Ishikawa (cell line): ENCODE data around the gene MACC1.

Experiments used
- CEBPB ChIP-seq: IDR thresholded peaks from 2 replicates; pipeline ENCODE4 v1.6.1; 2012
- CREB1 ChIP-seq: IDR thresholded peaks from 2 replicates; pipeline ENCODE4 v1.6.1; 2012; ENCODE audit warnings: low read depth
- EGR1 ChIP-seq: IDR thresholded peaks from 2 replicates; pipeline ENCODE4 v1.6.1; 2012
- EP300 ChIP-seq: IDR thresholded peaks from 2 replicates; pipeline ENCODE4 v1.6.1; 2012; ENCODE audit warnings: borderline replicate concordance
- FOXM1 ChIP-seq: IDR thresholded peaks from 2 replicates; pipeline ENCODE4 v1.6.1; 2012; ENCODE audit warnings: low read depth, borderline replicate concordance
- NFIC ChIP-seq: IDR thresholded peaks from 2 replicates; pipeline ENCODE4 v1.6.1; 2012
- RAD21 ChIP-seq: IDR thresholded peaks from 2 replicates; pipeline ENCODE4 v1.6.1; 2012; ENCODE audit warnings: low read depth
- TAF1 ChIP-seq: IDR thresholded peaks from 2 replicates; pipeline ENCODE4 v1.6.1; 2012; ENCODE audit warnings: low read depth, mild to moderate bottlenecking
- TCF12 ChIP-seq: IDR thresholded peaks from 2 replicates; pipeline ENCODE4 v1.6.1; 2012; ENCODE audit warnings: low read depth
- TEAD4 ChIP-seq: IDR thresholded peaks from 2 replicates; pipeline ENCODE4 v1.6.1; 2012
- USF1 ChIP-seq: IDR thresholded peaks from 2 replicates; pipeline ENCODE4 v1.6.1; 2012
- YY1 ChIP-seq: IDR thresholded peaks from 2 replicates; pipeline ENCODE4 v1.6.1; 2012; ENCODE audit warnings: low read depth
- ZBTB7A ChIP-seq: IDR thresholded peaks from 2 replicates; pipeline ENCODE4 v1.6.1; 2012; ENCODE audit warnings: low read depth
- TF ChIP-seq, protein P1 (sequence below): IDR thresholded peaks from 2 replicates; pipeline ENCODE4 v1.6.1; 2012
- TF ChIP-seq, protein P2 (sequence below): IDR thresholded peaks from 2 replicates; pipeline ENCODE4 v1.6.1; 2012; ENCODE audit warnings: low read depth, mild to moderate bottlenecking

MACC1 gene

DNA sequence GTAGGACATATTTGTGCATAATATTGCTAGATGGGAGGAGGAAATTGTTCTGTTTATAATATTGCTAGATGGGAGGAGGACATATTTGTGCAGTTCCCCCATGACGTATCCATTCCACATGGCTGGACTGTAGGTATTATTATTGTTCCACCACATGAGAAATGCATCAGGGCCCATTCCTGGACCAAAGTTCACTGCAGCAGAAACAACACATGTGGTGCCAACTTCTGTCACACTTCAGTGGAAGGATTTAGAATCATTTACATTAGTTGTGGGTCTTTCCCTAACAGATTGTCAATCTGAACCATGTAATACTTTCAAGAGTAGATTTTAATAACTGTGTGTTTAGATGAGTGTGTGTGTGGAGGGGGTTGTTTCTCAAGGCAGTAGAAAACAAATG, 32.7 kb upstream of the MACC1 start:
- peak; percentile 62 for TF ChIP-seq CREB1
- TF ChIP-seq NFIC, result peak; percentile 99
- TF ChIP-seq EP300, result peak; percentile 99
- TF ChIP-seq TEAD4, result peak; percentile 99
- TF ChIP-seq, protein P1, sequence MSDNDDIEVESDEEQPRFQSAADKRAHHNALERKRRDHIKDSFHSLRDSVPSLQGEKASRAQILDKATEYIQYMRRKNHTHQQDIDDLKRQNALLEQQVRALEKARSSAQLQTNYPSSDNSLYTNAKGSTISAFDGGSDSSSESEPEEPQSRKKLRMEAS, result peak; percentile 70
- peak; percentile 98 for TF ChIP-seq TCF12
- TF ChIP-seq YY1, result peak; percentile 31
- TF ChIP-seq USF1, result no peak
- TF ChIP-seq TAF1, result no peak
- no peak for TF ChIP-seq EGR1
- TF ChIP-seq FOXM1, result peak; percentile 97
- peak; percentile 55; the same call in 1 of the 2 replicates for TF ChIP-seq CEBPB

GRCh38 chr7:20249376-20249775, 32.2 kb upstream of the MACC1 start:
- TF ChIP-seq CEBPB, result no peak
- no peak for TF ChIP-seq RAD21
- no peak for TF ChIP-seq USF1
- TF ChIP-seq EP300, result no peak
- no peak for TF ChIP-seq NFIC
- TF ChIP-seq, protein P1, result no peak
- TF ChIP-seq CREB1, result no peak
- TF ChIP-seq TAF1, result no peak
- TF ChIP-seq TCF12, result no peak
- TF ChIP-seq, protein P2, sequence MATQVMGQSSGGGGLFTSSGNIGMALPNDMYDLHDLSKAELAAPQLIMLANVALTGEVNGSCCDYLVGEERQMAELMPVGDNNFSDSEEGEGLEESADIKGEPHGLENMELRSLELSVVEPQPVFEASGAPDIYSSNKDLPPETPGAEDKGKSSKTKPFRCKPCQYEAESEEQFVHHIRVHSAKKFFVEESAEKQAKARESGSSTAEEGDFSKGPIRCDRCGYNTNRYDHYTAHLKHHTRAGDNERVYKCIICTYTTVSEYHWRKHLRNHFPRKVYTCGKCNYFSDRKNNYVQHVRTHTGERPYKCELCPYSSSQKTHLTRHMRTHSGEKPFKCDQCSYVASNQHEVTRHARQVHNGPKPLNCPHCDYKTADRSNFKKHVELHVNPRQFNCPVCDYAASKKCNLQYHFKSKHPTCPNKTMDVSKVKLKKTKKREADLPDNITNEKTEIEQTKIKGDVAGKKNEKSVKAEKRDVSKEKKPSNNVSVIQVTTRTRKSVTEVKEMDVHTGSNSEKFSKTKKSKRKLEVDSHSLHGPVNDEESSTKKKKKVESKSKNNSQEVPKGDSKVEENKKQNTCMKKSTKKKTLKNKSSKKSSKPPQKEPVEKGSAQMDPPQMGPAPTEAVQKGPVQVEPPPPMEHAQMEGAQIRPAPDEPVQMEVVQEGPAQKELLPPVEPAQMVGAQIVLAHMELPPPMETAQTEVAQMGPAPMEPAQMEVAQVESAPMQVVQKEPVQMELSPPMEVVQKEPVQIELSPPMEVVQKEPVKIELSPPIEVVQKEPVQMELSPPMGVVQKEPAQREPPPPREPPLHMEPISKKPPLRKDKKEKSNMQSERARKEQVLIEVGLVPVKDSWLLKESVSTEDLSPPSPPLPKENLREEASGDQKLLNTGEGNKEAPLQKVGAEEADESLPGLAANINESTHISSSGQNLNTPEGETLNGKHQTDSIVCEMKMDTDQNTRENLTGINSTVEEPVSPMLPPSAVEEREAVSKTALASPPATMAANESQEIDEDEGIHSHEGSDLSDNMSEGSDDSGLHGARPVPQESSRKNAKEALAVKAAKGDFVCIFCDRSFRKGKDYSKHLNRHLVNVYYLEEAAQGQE, result no peak
- TF ChIP-seq FOXM1, result no peak
- TF ChIP-seq EGR1, result no peak
- no peak for TF ChIP-seq TEAD4
- TF ChIP-seq ZBTB7A, result no peak
- no peak for TF ChIP-seq YY1

DNA sequence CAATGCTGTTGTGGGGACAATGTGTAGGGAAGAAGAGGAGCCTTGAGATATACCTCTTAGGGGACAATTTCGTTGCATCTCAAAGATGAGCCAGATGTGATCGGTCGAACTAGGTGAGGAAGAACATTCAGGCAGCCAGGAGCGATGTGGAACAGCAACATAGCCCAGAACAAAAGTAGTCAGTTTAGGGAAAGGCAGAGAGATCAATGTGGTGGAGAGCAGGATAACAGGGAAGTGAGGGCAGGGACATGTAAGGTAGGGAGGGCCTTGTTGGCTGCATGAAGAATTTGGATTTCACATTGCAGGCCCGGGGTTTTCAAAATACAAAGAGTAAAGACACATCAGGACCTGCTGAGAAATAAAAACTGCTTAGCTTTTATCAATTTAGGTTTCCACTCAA, 29.1 kb upstream of the MACC1 start:
- TF ChIP-seq CREB1 (no peak), ZBTB7A (no peak), FOXM1 (no peak), TCF12 (no peak), USF1 (no peak), RAD21 (no peak), CEBPB (no peak), EGR1 (no peak), NFIC (no peak), EP300 (no peak), TAF1 (no peak), TEAD4 (no peak), YY1 (no peak)
- TF ChIP-seq, protein P1, result no peak
- TF ChIP-seq, protein P2, result no peak

GRCh38 chr7:20244334-20245120, 27.3 kb upstream of the MACC1 start:
- TF ChIP-seq NFIC (no peak), TAF1 (no peak), YY1 (no peak), CEBPB (no peak), TEAD4 (no peak), TCF12 (no peak), USF1 (no peak), RAD21 (no peak), CREB1 (no peak), EGR1 (no peak), EP300 (no peak), ZBTB7A (no peak), FOXM1 (no peak)
- TF ChIP-seq, protein P2, result no peak
- TF ChIP-seq, protein P1, result no peak
